Measurements from ENCODE around the gene PSMA5.

DNA sequence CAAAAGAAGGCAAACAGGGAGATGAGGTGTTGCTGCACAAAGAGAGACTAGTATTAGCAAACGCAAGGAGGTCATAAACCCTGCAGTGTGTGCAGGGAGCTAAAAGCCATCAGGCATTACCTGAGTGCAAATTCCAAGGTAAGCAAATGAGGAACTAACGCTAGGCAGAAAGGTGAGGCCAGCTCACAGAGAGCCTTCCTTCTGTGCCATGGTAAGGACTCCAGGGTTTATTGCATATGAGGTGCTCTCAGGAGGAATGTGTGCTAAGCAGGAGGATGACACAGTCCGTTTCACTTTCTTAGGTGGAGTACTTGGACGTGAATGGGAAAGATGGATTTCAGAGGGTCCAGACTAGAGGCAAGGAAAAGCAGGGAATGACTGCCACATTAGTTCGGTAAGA lies 74.8 kb downstream of the PSMA5 start:
- TF ChIP-seq POLR2A (IDR thresholded peaks at IDR 0.05; ENCODE audit: low read depth, low read length) (no peak), POLR2AphosphoS5 (IDR thresholded peaks at IDR 0.05; ENCODE audit: low read depth, low read length) (no peak), SPI1 (IDR thresholded peaks at IDR 0.05; ENCODE audit: low read depth, low read length) (no peak)

Data from GM12891 (cell line).